EL (cell line): ENCODE measurements around the gene FUCA2.
"Not testable (repeated sequence)": the region's sequence is repeated elsewhere in the genome, so short reads cannot be mapped to it uniquely, and the experiment has no call there.

ENCODE experiments used
- DNase-seq: peaks from one replicate; pipeline ENCODE4 v3.0.0-alpha.2; 2016

Gene FUCA2

GRCh38 chr6:143496974-143497373 is 14.5 kb downstream of the FUCA2 start:
- no peak for DNase-seq

GRCh38 chr6:143490775-143491174 is 20.7 kb downstream of the FUCA2 start:
- DNase-seq: no peak

- no peak for DNase-seq
These were observed 21.3 kb downstream of the FUCA2 start for GRCh38 chr6:143490244-143490643.

GRCh38 chr6:143486752-143487151 is 24.8 kb downstream of the FUCA2 start:
- no peak for DNase-seq

GRCh38 chr6:143485967-143486366 is 25.6 kb downstream of the FUCA2 start:
- DNase-seq: no peak

- DNase-seq: no peak
These were observed 28.9 kb downstream of the FUCA2 start for GRCh38 chr6:143482593-143482992.

- DNase-seq: no peak
These were observed 32.9 kb downstream of the FUCA2 start for GRCh38 chr6:143478479-143479062.

- DNase-seq: no peak
These were observed 35.0 kb downstream of the FUCA2 start for GRCh38 chr6:143476545-143476944.

- no peak for DNase-seq
These were observed 39.7 kb downstream of the FUCA2 start for GRCh38 chr6:143471822-143472221.

GRCh38 chr6:143468823-143469222 is 42.7 kb downstream of the FUCA2 start:
- not testable (repeated sequence) for DNase-seq

GRCh38 chr6:143468026-143468425 is 43.5 kb downstream of the FUCA2 start:
- DNase-seq: no peak

GRCh38 chr6:143465546-143465945 is 46.0 kb downstream of the FUCA2 start:
- no peak for DNase-seq

GRCh38 chr6:143457563-143458359 is 53.8 kb downstream of the FUCA2 start:
- peak; percentile 65 for DNase-seq

GRCh38 chr6:143451531-143451930 is 60.0 kb downstream of the FUCA2 start:
- peak; percentile 32 for DNase-seq

GRCh38 chr6:143450453-143451371 is 60.8 kb downstream of the FUCA2 start, which contains the start of the genes ADAT2 and PEX3:
TSS of gene ADAT2 (minus strand) at chr6:143450695. CDS start at chr6:143450658, 37 bp downstream.
TSS of gene PEX3 (plus strand) at chr6:143450805. CDS start at chr6:143451043, 238 bp downstream.
- peak; percentile 94 for DNase-seq

GRCh38 chr6:143449714-143450452 is 61.6 kb downstream of the FUCA2 start:
- peak; percentile 41 for DNase-seq

- no peak for DNase-seq
These were observed 62.3 kb downstream of the FUCA2 start for GRCh38 chr6:143449082-143449713.

GRCh38 chr6:143447865-143448264 is 63.7 kb downstream of the FUCA2 start:
- DNase-seq: not testable (repeated sequence)
